GM21576 (cell line): ENCODE data around the gene OSBPL10.

Experiments used
- ATAC-seq: cut with Tn5 transposase; IDR thresholded peaks from one replicate; pipeline ENCODE4 v1.9.1; 2021; ENCODE audit warnings: mild to moderate bottlenecking, moderate library complexity; ENCODE audit not compliant: unreplicated experiment

Gene OSBPL10

GRCh38 chr3:31960793-31961431, 20.1 kb downstream of the OSBPL10 start:
- no peak for ATAC-seq

GRCh38 chr3:31959951-31960792, 20.9 kb downstream of the OSBPL10 start:
- no peak for ATAC-seq

DNA sequence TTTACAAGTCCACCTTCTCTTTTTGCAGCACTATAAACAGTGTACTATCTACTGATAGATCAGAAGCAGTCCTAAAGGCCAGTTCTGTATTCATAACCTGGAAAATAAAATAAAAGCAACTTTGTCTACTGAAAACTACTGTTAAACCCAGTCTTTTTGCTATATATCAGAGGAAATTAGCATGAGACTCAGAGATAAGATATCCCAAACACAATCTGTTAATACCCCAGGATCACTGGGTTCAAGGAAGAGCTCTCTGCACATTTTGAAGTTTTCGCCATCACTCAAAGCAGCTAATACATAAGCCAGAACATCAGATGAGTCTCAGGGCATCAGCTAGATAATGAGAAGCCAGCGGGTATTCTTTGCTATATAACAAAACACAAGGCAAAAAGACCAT, 21.8 kb downstream of the OSBPL10 start:
- no peak for ATAC-seq

- ATAC-seq = no peak
These were observed 22.3 kb downstream of the OSBPL10 start for GRCh38 chr3:31958701-31959152.

GRCh38 chr3:31957106-31957505, 24.0 kb downstream of the OSBPL10 start:
- no peak for ATAC-seq

DNA sequence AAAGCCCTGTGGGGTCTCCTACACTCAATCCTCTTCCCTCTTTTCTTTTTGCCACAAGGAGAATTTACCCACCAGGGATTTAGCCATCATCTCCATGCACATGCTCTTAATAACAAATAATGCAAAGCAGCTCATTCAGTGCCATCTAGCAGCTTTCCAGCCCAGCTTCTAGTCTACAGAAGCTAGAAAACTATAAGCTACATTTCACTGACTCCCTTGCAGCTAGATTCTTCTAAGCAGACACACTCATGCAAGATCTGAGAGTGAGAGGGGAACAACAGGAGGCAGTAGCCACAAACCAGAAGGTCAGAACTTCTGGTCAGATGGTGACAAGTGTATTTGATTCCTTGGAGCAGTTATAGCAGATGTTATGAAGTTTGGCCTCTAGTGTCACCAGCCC, 25.5 kb downstream of the OSBPL10 start:
- ATAC-seq = no peak

DNA sequence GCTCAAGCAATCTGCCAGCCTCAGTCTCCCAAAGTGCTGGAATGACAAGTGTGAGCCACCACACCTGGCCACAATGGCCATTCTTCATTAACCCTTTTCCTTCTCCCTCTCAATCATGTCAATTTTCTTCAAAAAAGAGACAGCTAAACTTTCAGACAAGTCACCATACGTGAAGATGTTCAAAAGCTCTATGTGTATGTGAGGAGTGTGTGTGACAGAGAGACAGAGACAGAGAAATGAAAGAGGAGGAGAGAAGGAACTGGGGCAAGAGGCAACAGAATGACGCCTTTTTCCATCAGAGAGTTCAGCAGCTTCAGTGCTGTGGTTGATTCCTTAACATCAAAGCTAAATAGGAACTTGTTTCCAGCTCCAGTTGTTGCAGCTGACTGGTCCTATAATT, 27.4 kb downstream of the OSBPL10 start:
- no peak for ATAC-seq

- ATAC-seq = no peak
These were observed 28.0 kb downstream of the OSBPL10 start for GRCh38 chr3:31953091-31953490.

GRCh38 chr3:31952205-31952604, 28.9 kb downstream of the OSBPL10 start:
- ATAC-seq = peak; percentile 95

DNA sequence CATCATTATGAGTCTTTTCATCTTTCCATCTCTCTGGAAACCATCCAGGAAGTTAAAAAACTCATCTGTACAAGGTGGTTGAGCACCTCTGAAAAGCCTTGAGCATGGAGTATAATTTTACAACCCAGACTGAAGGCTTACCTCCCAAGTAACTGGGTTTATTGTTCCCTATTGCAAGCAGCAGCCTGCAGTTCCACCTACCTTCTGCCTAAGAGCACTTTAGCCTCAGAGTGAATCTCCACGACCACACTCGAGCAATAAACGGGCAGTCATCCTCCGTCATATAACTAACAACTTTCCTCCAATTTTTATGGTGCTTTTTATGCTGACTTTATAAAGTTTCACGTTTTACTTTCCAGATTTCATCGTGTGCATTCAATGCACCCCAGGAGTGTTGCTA, 32.8 kb downstream of the OSBPL10 start:
- ATAC-seq = no peak

- no peak for ATAC-seq
These were observed 33.4 kb downstream of the OSBPL10 start for GRCh38 chr3:31947671-31948091.

- peak; percentile 13 for ATAC-seq
These were observed 33.9 kb downstream of the OSBPL10 start for GRCh38 chr3:31947162-31947561.

GRCh38 chr3:31946484-31947081, 34.5 kb downstream of the OSBPL10 start:
- peak; percentile 54 for ATAC-seq

- ATAC-seq = no peak
These were observed 35.4 kb downstream of the OSBPL10 start for GRCh38 chr3:31945738-31946052.

GRCh38 chr3:31943041-31943440, 38.0 kb downstream of the OSBPL10 start:
- no peak for ATAC-seq

DNA sequence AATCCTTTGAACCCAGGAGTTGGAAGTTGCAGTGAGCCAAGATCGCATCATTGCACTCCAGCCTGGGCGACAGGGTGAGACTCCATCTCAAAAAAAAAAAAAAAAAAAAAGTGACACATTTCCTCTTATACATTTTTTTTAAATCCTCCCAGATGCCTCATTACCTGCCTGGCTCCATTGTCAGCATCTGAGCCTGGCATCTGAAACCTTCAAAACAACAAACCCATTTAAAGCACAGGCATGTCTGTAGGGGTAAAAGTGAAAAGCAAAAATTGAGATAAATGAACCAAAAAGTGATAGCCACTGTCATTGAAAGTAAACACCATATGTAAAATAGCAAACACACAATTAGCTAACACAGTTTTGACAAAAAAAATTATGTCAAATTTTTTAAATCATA, 38.6 kb downstream of the OSBPL10 start:
- ATAC-seq = no peak

- no peak for ATAC-seq
These were observed 43.8 kb downstream of the OSBPL10 start for GRCh38 chr3:31937225-31937624.

DNA sequence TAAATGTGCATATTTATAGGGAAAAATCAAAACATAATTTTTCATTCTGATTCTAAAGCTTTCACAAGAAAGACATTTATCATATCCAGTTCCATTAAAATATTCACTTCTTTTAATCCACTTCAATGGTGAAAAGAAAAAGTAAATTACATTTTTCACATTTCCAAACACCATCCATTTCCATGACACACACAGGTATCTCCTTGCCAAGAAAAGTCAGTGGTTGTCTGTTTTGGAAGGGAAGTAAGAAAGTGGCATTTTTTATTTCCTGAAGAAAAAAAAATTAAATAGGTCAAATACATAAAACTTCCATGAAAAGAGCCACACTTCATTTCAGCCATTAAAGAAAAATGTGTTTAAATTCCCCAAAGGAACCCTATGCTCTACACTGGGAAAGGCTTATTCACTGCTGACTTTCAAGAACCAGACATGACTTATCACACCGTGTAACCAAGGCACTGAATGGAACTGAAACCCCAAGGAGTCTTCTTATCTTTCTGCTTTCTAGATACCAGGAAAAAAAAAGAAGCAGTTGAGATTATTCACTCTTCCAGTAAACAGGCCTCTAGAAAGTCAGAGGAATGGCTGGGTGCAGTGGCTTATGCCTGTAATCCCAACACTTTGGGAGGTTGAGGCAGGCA, 44.5 kb downstream of the OSBPL10 start:
- ATAC-seq = no peak

GRCh38 chr3:31934866-31935265, 46.2 kb downstream of the OSBPL10 start:
- no peak for ATAC-seq

DNA sequence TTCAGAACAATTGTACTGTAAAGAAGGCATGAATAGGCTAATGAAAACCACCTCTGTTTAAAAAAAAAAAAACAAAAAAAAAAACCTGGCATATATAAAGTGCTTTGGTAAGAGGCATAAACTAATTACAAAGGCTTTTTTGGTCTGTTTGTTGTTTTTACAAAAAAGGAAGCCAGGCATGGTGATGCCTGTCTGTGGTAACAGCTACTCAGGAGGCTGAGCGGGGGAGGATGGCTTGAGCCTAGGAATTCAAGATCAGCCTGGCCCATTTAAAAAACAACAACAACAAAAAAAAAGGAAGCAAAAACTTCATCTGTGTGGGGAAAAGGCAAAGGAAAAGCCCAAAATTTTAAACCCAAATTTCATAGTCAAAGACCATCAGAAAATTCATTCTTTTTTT, 47.0 kb downstream of the OSBPL10 start:
- ATAC-seq = no peak

DNA sequence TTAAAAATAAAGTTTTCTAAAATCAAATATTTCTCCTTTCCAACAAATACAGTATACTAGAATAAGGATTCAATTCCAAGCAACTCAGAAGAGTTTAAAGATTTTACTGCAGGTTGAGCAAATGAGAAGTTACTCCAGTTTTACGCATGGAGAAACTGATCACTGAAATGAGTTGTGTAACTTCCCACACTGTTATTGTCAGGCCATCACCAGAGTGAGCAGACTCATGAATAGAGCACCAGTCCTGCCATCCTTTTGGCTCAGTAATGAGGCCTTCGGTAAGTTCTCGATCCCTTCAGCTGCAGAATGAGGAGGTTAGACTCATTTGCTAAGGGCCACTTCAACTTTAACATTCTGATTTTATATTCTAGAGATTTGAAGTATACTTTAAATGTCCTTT, 48.1 kb downstream of the OSBPL10 start:
- no peak for ATAC-seq
